ENCODE data around the gene TRIO. TPM values are rescaled to one million over a fixed set of nuclear protein-coding genes. Genes with fewer than 3 reads are reported as not detected.

TRIO gene
- total RNA-seq, 1 donor from 2014 or later = 200 TPM

DNA sequence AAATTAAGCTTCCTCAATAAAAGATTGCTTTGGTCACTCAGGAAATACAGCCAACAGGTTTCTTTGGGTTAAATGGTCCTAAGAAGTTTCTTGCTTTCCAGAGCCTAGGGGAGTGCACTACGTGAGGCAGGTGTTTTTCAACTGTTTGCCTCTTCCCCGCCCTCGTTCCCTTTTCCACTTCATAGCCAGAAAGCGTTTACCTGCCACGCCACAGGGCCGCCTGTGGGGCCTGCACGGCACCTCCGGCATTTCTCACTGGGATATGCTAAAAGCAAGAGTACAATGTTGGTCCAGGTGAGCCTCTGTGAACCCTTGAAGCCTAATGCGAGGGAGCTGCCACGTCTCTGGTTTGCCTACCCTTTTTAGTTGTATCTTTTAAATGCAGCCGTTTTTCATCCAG is 270.9 kb downstream of the TRIO start:
- H3K27me3 Mint-ChIP-seq (ENCODE audit: low read depth) = no peaks in the 10 kb centered on the region
- TF ChIP-seq, protein P1, sequence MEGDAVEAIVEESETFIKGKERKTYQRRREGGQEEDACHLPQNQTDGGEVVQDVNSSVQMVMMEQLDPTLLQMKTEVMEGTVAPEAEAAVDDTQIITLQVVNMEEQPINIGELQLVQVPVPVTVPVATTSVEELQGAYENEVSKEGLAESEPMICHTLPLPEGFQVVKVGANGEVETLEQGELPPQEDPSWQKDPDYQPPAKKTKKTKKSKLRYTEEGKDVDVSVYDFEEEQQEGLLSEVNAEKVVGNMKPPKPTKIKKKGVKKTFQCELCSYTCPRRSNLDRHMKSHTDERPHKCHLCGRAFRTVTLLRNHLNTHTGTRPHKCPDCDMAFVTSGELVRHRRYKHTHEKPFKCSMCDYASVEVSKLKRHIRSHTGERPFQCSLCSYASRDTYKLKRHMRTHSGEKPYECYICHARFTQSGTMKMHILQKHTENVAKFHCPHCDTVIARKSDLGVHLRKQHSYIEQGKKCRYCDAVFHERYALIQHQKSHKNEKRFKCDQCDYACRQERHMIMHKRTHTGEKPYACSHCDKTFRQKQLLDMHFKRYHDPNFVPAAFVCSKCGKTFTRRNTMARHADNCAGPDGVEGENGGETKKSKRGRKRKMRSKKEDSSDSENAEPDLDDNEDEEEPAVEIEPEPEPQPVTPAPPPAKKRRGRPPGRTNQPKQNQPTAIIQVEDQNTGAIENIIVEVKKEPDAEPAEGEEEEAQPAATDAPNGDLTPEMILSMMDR (IDR thresholded peaks at IDR 0.05) = no peak
- no peak overlapping the region for H3K4me3 Mint-ChIP-seq (ENCODE audit: unreplicated experiment)
- H3K36me3 Mint-ChIP-seq (ENCODE audit: low read depth) = peaks cover 32% of the 10 kb centered on the region
- H3K4me1 Mint-ChIP-seq (ENCODE audit: low read depth) = peaks cover 62% of the 10 kb centered on the region
- no peaks in the 10 kb centered on the region for H3K9me3 Mint-ChIP-seq (ENCODE audit: low read depth)
- H3K27ac Mint-ChIP-seq (ENCODE audit: unreplicated experiment) = no peak overlapping the region
- no peak for DNase-seq (ENCODE audit: low spot score)

DNA sequence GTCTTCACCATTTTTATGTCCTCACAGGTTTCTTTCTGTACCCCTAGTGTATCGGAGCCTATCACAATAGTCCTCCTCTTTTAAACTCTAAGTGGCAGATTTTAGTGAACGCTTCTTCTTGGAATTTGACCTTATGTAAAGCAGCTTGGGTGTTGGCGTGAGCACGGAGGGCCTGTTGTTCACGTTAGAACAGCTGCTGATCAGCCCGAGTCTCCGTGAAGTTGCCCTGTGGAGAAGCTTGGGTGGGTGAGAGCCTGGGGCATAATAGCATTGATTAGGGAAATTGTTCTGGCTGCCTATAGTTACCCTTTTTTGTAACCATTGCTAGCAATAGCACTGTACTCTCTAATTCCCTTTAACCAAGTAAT is 271.5 kb downstream of the TRIO start:
- peaks cover 29% of the 10 kb centered on the region for H3K36me3 Mint-ChIP-seq (ENCODE audit: low read depth)
- TF ChIP-seq, protein P1 (IDR thresholded peaks at IDR 0.05) = no peak
- H3K4me1 Mint-ChIP-seq (ENCODE audit: low read depth) = peaks cover 68% of the 10 kb centered on the region
- H3K27ac Mint-ChIP-seq (ENCODE audit: unreplicated experiment) = peak overlapping the region; percentile 9
- H3K27me3 Mint-ChIP-seq (ENCODE audit: low read depth) = no peaks in the 10 kb centered on the region
- H3K9me3 Mint-ChIP-seq (ENCODE audit: low read depth) = no peaks in the 10 kb centered on the region
- no peak overlapping the region for H3K4me3 Mint-ChIP-seq (ENCODE audit: unreplicated experiment)
- no peak for DNase-seq (ENCODE audit: low spot score)

DNA sequence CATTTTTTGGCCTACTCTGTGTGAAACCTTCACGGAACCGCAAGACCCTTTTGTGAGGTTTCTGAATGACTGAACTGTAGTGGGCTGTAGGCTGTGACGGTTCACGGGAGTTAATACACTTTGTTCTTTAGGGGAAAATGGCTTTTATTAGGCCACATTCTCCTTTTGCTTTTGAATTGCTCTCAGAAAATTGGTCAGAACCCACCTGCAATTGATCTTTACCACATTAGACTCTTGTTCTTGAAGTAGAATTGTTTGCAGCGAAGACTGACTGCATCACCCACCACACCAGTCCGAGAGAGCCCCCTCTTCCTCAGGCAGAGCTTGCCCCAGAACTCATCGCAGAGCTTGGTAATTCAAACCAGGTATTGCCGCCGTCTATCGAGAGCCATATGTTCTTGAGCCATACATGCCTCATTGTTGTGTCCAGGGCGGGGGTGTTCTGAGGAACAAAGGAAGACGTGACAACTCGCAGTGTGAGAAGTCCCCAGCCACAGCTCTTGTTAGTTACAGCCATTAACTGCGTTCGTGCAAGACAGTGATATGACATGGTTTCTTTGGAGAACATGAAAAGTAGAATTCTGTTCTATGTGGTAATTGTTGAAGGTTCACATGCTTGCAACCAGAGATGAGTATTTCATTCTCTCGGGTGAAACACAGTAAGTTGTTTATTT is 272.0 kb downstream of the TRIO start:
- H3K27me3 Mint-ChIP-seq (ENCODE audit: low read depth) = no peaks in the 10 kb centered on the region
- TF ChIP-seq, protein P1 (IDR thresholded peaks at IDR 0.05) = no peak
- no peaks in the 10 kb centered on the region for H3K9me3 Mint-ChIP-seq (ENCODE audit: low read depth)
- H3K36me3 Mint-ChIP-seq (ENCODE audit: low read depth) = peaks cover 29% of the 10 kb centered on the region
- no peak overlapping the region for H3K4me3 Mint-ChIP-seq (ENCODE audit: unreplicated experiment)
- peak overlapping the region; percentile 89 for H3K27ac Mint-ChIP-seq (ENCODE audit: unreplicated experiment)
- H3K4me1 Mint-ChIP-seq (ENCODE audit: low read depth) = peaks cover 71% of the 10 kb centered on the region
- no peak for DNase-seq (ENCODE audit: low spot score)

DNA sequence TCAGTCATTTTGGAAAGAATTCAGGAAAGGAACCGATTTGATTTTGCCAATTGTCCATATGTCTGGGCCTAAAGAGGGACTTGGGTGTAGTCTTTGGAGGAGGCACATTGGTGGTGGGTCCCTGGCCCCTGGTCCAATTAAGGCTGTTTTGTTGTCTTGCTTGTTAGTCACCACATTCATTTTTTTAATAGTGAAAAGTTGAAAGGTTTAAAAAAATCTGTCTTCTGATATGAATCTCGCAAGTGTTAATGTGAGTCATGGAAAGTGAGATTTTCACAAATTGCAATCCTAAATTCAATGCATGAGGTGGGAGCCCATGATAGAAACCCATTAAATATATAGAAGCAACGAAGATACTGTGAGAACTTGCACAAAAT is 272.5 kb downstream of the TRIO start:
- DNase-seq (ENCODE audit: low spot score) = no peak
- H3K4me1 Mint-ChIP-seq (ENCODE audit: low read depth) = peaks cover 67% of the 10 kb centered on the region
- no peaks in the 10 kb centered on the region for H3K27me3 Mint-ChIP-seq (ENCODE audit: low read depth)
- H3K9me3 Mint-ChIP-seq (ENCODE audit: low read depth) = no peaks in the 10 kb centered on the region
- no peak overlapping the region for H3K4me3 Mint-ChIP-seq (ENCODE audit: unreplicated experiment)
- H3K36me3 Mint-ChIP-seq (ENCODE audit: low read depth) = peaks cover 24% of the 10 kb centered on the region
- H3K27ac Mint-ChIP-seq (ENCODE audit: unreplicated experiment) = peak overlapping the region; percentile 89
- TF ChIP-seq, protein P1 (IDR thresholded peaks at IDR 0.05) = no peak

DNA sequence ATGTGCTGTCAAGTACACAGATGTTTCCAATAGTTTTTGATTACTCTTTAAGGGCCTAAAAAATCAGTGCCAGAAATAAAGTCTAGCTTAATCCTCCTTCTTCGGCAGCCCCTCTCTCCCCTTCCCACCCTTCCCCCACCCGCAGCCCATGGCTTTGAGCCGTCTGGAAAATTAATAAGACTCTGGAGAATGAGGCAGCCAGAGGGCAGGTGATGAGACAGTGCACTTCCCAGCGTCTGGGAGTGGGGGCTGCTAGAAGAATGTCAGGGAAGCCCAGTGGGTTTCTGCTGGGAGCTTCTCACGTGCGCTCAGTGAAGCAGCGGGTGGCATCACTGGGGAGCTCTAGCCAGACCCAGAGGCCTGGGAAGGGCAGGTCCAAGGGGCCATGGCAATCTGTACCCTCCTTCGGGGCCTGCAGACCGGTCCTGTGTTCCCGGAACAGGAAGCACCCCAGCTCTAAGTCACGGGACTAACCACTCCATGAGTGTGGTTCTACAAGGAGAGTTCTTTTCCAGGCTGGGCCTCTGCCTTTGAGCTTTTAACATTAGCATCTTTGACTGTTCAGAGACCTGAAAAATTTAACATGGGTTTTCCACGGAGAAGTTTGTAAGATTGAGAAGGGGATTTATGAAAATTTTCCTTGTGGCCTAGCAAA is 273.6 kb downstream of the TRIO start:
- no peaks in the 10 kb centered on the region for H3K27me3 Mint-ChIP-seq (ENCODE audit: low read depth)
- no peak for DNase-seq (ENCODE audit: low spot score)
- peaks cover 63% of the 10 kb centered on the region for H3K4me1 Mint-ChIP-seq (ENCODE audit: low read depth)
- no peaks in the 10 kb centered on the region for H3K9me3 Mint-ChIP-seq (ENCODE audit: low read depth)
- H3K36me3 Mint-ChIP-seq (ENCODE audit: low read depth) = peaks cover 25% of the 10 kb centered on the region
- H3K27ac Mint-ChIP-seq (ENCODE audit: unreplicated experiment) = peak overlapping the region; percentile 89
- TF ChIP-seq, protein P1 (IDR thresholded peaks at IDR 0.05) = no peak
- peak overlapping the region; percentile 41 for H3K4me3 Mint-ChIP-seq (ENCODE audit: unreplicated experiment)

All from chondrocyte (in vitro differentiated cells).